Mucosa of rectum (tissue), 2 donors: ENCODE results near the gene DDX5.

ENCODE experiments used
- H3K27ac ChIP-seq, 2 donors: one replicate each; pipeline ENCODE4 v1.7.0; 2013; ENCODE audit warnings: inconsistent platforms in 2 of 2, low read depth in 2 of 2, low read length in 2 of 2
- H3K27me3 ChIP-seq, 2 donors: one replicate each; pipeline ENCODE4 v1.7.0; 2013; ENCODE audit warnings: low read length in 2 of 2; ENCODE audit not compliant: control insufficient read depth in 2 of 2, insufficient read depth in 2 of 2
- H3K36me3 ChIP-seq, 2 donors: one replicate each; pipeline ENCODE4 v1.7.0; 2013; ENCODE audit warnings: low read length in 2 of 2; ENCODE audit not compliant: control insufficient read depth in 2 of 2, insufficient read depth in 2 of 2
- H3K4me1 ChIP-seq, 2 donors: one replicate each; pipeline ENCODE4 v1.7.0; 2013; ENCODE audit warnings: low read length in 2 of 2, mild to moderate bottlenecking in 1 of 2; ENCODE audit not compliant: control insufficient read depth in 2 of 2, insufficient read depth in 2 of 2
- H3K4me3 ChIP-seq, 2 donors: one replicate each; pipeline ENCODE4 v1.7.0; 2013; ENCODE audit warnings: low read length in 2 of 2
- H3K9ac ChIP-seq, 2 donors: one replicate each; pipeline ENCODE4 v1.7.0; 2013; ENCODE audit warnings: low read length in 2 of 2, low read depth in 1 of 2, mild to moderate bottlenecking in 1 of 2
- H3K9me3 ChIP-seq, 2 donors: one replicate each; pipeline ENCODE4 v1.7.0; 2013; ENCODE audit warnings: low read length in 2 of 2; ENCODE audit not compliant: control insufficient read depth in 2 of 2
- donor health status: healthy.
- donor health status: Normal muscosa, but diverticular disease.

The DDX5 gene

GRCh38 chr17:64455993-64456885, 49.9 kb downstream of the DDX5 start:
- no peak overlapping the region for H3K9ac ChIP-seq
- H3K27ac ChIP-seq = peak overlapping the region in 1 of 2 donors; percentile 32
- H3K9me3 ChIP-seq = no peaks in the 10 kb centered on the region
- H3K4me3 ChIP-seq = peak overlapping the region in 1 of 2 donors; percentile 7
- peaks cover 0 to 4% of the 10 kb centered on the region in 2 donors for H3K4me1 ChIP-seq
- H3K27me3 ChIP-seq = no peaks in the 10 kb centered on the region
- H3K36me3 ChIP-seq = no peaks in the 10 kb centered on the region

GRCh38 chr17:64449545-64449944, 56.5 kb downstream of the DDX5 start:
- Histone ChIP-seq H3K9me3 (no peaks in the 10 kb centered on the region), H3K4me3 (peak overlapping the region in 1 of 2 donors; percentile 59), H3K4me1 (peaks cover 0 to 9% of the 10 kb centered on the region in 2 donors), H3K27ac (peak overlapping the region; percentile 61), H3K36me3 (no peaks in the 10 kb centered on the region), H3K9ac (no peak overlapping the region), H3K27me3 (no peaks in the 10 kb centered on the region)

GRCh38 chr17:64448665-64449512, 57.2 kb downstream of the DDX5 start, which contains the start of gene MILR1:
TSS of gene MILR1 (plus strand) at chr17:64449115. CDS start at chr17:64449169, 54 bp downstream.
- Histone ChIP-seq H3K27ac (peak within 1 kb of the TSS; percentile 61), H3K4me3 (peak within 1 kb of the TSS in 1 of 2 donors; percentile 59), H3K27me3 (no peaks in the 10 kb centered on the region), H3K36me3 (no peaks in the 10 kb centered on the region), H3K9me3 (no peaks in the 10 kb centered on the region), H3K4me1 (peaks cover 0 to 9% of the 10 kb centered on the region in 2 donors), H3K9ac (no peak within 1 kb of the TSS)
